ENCODE measurements around the gene SHOC2.
"Not testable (repeated sequence)": the region's sequence is repeated elsewhere in the genome, so short reads cannot be mapped to it uniquely, and the experiment has no call there.

Gene SHOC2

GRCh38 chr10:110910138-110910537 lies 9.3 kb upstream of the SHOC2 start:
- no peaks in the 10 kb centered on the region for H3K36me3 ChIP-seq (ENCODE audit: control insufficient read depth, insufficient read depth, low read length)
- H3K4me3 ChIP-seq (ENCODE audit: low read depth, low read length) = no peak overlapping the region
- no peaks in the 10 kb centered on the region for H3K27me3 ChIP-seq (ENCODE audit: control insufficient read depth, insufficient read depth, low read length)
- H3K4me1 ChIP-seq (ENCODE audit: control insufficient read depth, insufficient read depth, low read length) = peaks cover 4% of the 10 kb centered on the region
- no peak overlapping the region for H3K9ac ChIP-seq (ENCODE audit: low read depth, low read length)
- no peaks in the 10 kb centered on the region for H3K9me3 ChIP-seq (ENCODE audit: control insufficient read depth, insufficient read depth, low read length)

GRCh38 chr10:110912374-110912773 lies 7.0 kb upstream of the SHOC2 start:
- no peaks in the 10 kb centered on the region for H3K9me3 ChIP-seq (ENCODE audit: control insufficient read depth, insufficient read depth, low read length)
- H3K9ac ChIP-seq (ENCODE audit: low read depth, low read length) = no peak overlapping the region
- H3K4me3 ChIP-seq (ENCODE audit: low read depth, low read length) = no peak overlapping the region
- H3K36me3 ChIP-seq (ENCODE audit: control insufficient read depth, insufficient read depth, low read length) = no peaks in the 10 kb centered on the region
- H3K27me3 ChIP-seq (ENCODE audit: control insufficient read depth, insufficient read depth, low read length) = no peaks in the 10 kb centered on the region
- H3K4me1 ChIP-seq (ENCODE audit: control insufficient read depth, insufficient read depth, low read length) = peaks cover 2% of the 10 kb centered on the region

DNA sequence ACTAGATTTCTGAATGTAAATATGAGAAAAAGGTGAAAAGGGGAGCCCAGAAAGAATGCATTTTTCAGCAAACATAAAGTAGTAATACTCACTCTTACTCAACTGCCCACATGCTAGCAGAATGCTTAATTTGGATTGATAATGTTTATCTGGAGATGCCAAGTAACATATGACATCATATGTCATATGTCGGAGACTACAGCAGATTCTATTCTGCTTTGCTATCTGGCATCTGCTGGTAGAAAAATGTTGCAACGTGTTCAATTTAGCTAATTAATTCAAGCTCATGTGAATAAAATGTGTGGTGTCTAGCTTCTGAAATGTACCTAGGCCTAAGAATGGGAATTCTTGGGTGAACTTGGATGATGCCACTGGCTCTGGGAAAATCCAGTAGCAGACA lies 5.0 kb upstream of the SHOC2 start:
- H3K4me3 ChIP-seq (ENCODE audit: low read depth, low read length) = no peak overlapping the region
- H3K9me3 ChIP-seq (ENCODE audit: control insufficient read depth, insufficient read depth, low read length) = no peaks in the 10 kb centered on the region
- H3K27me3 ChIP-seq (ENCODE audit: control insufficient read depth, insufficient read depth, low read length) = no peaks in the 10 kb centered on the region
- no peaks in the 10 kb centered on the region for H3K36me3 ChIP-seq (ENCODE audit: control insufficient read depth, insufficient read depth, low read length)
- H3K9ac ChIP-seq (ENCODE audit: low read depth, low read length) = no peak overlapping the region
- H3K4me1 ChIP-seq (ENCODE audit: control insufficient read depth, insufficient read depth, low read length) = no peaks in the 10 kb centered on the region

GRCh38 chr10:110915035-110915434 lies 4.4 kb upstream of the SHOC2 start:
- Histone ChIP-seq H3K9ac (ENCODE audit: low read depth, low read length) (no peak overlapping the region), H3K36me3 (ENCODE audit: control insufficient read depth, insufficient read depth, low read length) (no peaks in the 10 kb centered on the region), H3K4me1 (ENCODE audit: control insufficient read depth, insufficient read depth, low read length) (no peaks in the 10 kb centered on the region), H3K27me3 (ENCODE audit: control insufficient read depth, insufficient read depth, low read length) (no peaks in the 10 kb centered on the region), H3K4me3 (ENCODE audit: low read depth, low read length) (no peak overlapping the region), H3K9me3 (ENCODE audit: control insufficient read depth, insufficient read depth, low read length) (no peaks in the 10 kb centered on the region)

DNA sequence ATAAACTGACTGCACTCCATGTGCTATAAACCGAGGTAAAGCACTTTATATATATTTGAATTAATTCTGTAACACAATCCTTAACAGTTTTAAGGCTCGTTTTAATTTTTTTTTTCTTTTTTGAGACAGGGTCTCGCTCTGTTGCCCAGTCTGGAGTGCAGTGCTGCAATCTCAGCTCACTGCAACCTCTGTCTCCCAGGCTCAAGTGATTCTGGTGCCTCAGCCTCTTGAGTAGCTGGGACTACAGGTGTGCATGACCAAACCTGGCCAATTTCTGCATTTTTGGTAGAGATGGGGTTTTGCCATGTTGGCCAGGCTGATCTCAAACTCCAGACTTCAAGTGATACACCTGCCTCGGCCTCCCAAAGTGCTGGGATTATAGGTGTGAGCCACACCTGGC lies 3.8 kb upstream of the SHOC2 start:
- H3K27me3 ChIP-seq (ENCODE audit: control insufficient read depth, insufficient read depth, low read length); H3K4me3 ChIP-seq (ENCODE audit: low read depth, low read length); H3K9ac ChIP-seq (ENCODE audit: low read depth, low read length); H3K4me1 ChIP-seq (ENCODE audit: control insufficient read depth, insufficient read depth, low read length); H3K36me3 ChIP-seq (ENCODE audit: control insufficient read depth, insufficient read depth, low read length); H3K9me3 ChIP-seq (ENCODE audit: control insufficient read depth, insufficient read depth, low read length): not testable (repeated sequence)

DNA sequence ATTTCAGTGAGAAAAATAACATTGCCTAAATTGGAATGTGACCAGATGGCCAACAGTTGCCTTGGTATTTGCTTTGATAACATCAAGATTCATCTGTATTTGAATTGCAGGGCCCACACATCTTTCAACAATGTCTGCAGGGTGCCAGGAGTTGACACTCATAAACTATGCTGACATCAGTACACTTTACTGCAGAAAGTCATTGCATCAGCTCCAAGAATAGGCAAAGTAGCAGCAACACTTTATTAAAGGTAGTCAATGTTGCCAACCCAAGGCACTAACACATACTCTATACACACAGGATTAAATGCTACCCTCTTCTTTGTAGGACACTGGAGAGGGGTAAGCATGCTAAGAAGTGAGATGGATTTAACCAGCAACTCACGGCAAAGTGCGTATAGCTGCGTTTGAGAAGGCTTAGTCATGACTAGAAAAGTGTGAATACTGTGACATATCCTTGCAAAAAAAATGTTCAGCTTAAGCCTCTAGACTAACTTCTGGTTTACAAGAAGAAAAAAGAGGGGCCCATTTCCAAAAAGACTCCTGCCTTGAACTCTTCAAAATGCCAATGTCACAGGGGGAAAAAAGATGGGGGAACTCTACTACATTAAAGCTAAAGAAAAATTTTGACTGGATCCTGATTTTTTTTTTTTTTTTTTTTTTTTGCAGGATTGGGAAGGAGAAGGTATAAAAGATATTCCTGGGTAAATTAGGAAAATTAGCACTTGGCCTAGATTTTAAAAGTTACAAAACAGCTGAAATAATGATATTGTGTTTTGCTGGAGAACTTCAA lies 2.7 kb upstream of the SHOC2 start:
- Histone ChIP-seq H3K4me3 (ENCODE audit: low read depth, low read length) (no peak overlapping the region), H3K36me3 (ENCODE audit: control insufficient read depth, insufficient read depth, low read length) (no peaks in the 10 kb centered on the region), H3K9me3 (ENCODE audit: control insufficient read depth, insufficient read depth, low read length) (no peaks in the 10 kb centered on the region), H3K27me3 (ENCODE audit: control insufficient read depth, insufficient read depth, low read length) (no peaks in the 10 kb centered on the region), H3K9ac (ENCODE audit: low read depth, low read length) (no peak overlapping the region), H3K4me1 (ENCODE audit: control insufficient read depth, insufficient read depth, low read length) (peaks cover 2% of the 10 kb centered on the region)

- Histone ChIP-seq H3K36me3 (ENCODE audit: control insufficient read depth, insufficient read depth, low read length) (no peaks in the 10 kb centered on the region), H3K4me1 (ENCODE audit: control insufficient read depth, insufficient read depth, low read length) (peaks cover 5% of the 10 kb centered on the region)
These were observed 1.1 kb upstream of the SHOC2 start for GRCh38 chr10:110918269-110918642.

GRCh38 chr10:110918643-110919348 lies 608 bp upstream of the SHOC2 start, which contains the start of gene BBIP1:
TSS of gene BBIP1 (minus strand) at chr10:110919180. CDS start at chr10:110918157, 1,023 bp downstream.
- H3K27me3 ChIP-seq (ENCODE audit: control insufficient read depth, insufficient read depth, low read length) = no peaks in the 10 kb centered on the region
- H3K9ac ChIP-seq (ENCODE audit: low read depth, low read length) = peak within 1 kb of the TSS; percentile 88
- H3K4me1 ChIP-seq (ENCODE audit: control insufficient read depth, insufficient read depth, low read length) = peaks cover 5% of the 10 kb centered on the region
- H3K9me3 ChIP-seq (ENCODE audit: control insufficient read depth, insufficient read depth, low read length) = no peaks in the 10 kb centered on the region
- peak within 1 kb of the TSS; percentile 100 for H3K4me3 ChIP-seq (ENCODE audit: low read depth, low read length)
- H3K36me3 ChIP-seq (ENCODE audit: control insufficient read depth, insufficient read depth, low read length) = no peaks in the 10 kb centered on the region

More at GRCh38 chr10:110918269-110918642, 1.1 kb upstream of the SHOC2 start:
- Histone ChIP-seq H3K4me3 (ENCODE audit: low read depth, low read length) (peak overlapping the region; percentile 100), H3K27me3 (ENCODE audit: control insufficient read depth, insufficient read depth, low read length) (no peaks in the 10 kb centered on the region), H3K9ac (ENCODE audit: low read depth, low read length) (peak overlapping the region; percentile 88), H3K9me3 (ENCODE audit: control insufficient read depth, insufficient read depth, low read length) (no peaks in the 10 kb centered on the region)

DNA sequence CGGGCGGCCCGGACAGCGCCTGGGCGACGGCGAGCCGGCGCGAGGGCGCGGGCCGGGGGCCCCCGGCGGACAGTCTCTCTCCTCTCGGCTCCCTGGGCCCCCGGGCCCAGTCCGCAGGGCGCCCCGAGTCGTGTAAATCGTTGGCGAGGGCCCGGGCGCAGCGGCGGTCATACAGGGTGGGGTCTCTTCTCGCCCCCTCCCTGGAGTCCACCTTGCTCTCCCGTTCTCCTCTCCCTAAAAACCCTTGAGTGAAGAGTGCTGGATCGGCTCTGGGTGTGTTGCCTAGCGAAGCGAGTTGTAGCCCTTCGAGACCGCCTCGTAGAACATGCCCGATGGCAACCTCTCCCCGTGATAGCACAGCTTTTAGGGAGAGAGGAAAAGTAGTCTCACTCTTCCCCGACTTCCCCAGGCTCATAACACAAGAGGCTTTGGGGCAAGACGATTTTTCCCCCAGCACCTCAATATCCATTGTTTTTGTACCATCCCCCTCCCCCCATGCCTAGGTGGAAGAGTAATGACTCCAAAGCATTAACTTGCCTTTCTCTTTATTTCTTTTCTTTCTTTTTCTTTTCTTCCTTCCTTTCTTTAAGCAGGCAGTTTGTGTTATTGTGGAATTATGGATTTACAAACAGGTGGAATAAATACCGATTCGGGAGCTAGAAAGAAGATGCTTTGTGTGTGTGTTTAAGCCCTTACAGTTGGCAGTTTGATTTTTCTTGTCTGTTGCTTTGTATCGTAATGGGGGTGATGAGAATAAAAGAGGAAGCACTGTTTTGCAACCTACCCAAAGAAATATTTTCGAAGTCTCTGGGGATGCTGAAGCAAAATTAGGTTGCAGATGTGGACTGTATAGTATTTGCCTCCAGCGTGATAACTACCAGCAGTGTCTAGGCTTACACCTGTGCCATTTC lies 822 bp downstream of the SHOC2 start:
- H3K4me3 ChIP-seq (ENCODE audit: low read depth, low read length) = peak overlapping the region; percentile 95
- peaks cover 5% of the 10 kb centered on the region for H3K4me1 ChIP-seq (ENCODE audit: control insufficient read depth, insufficient read depth, low read length)
- no peaks in the 10 kb centered on the region for H3K27me3 ChIP-seq (ENCODE audit: control insufficient read depth, insufficient read depth, low read length)
- no peaks in the 10 kb centered on the region for H3K36me3 ChIP-seq (ENCODE audit: control insufficient read depth, insufficient read depth, low read length)
- no peaks in the 10 kb centered on the region for H3K9me3 ChIP-seq (ENCODE audit: control insufficient read depth, insufficient read depth, low read length)
- peak overlapping the region; percentile 80 for H3K9ac ChIP-seq (ENCODE audit: low read depth, low read length)

GRCh38 chr10:110923856-110924493 lies 4.6 kb downstream of the SHOC2 start:
- Histone ChIP-seq H3K27me3 (ENCODE audit: control insufficient read depth, insufficient read depth, low read length) (no peaks in the 10 kb centered on the region), H3K4me1 (ENCODE audit: control insufficient read depth, insufficient read depth, low read length) (peaks cover 5% of the 10 kb centered on the region), H3K36me3 (ENCODE audit: control insufficient read depth, insufficient read depth, low read length) (no peaks in the 10 kb centered on the region), H3K9me3 (ENCODE audit: control insufficient read depth, insufficient read depth, low read length) (no peaks in the 10 kb centered on the region), H3K4me3 (ENCODE audit: low read depth, low read length) (no peak overlapping the region), H3K9ac (ENCODE audit: low read depth, low read length) (no peak overlapping the region)

- H3K4me3 ChIP-seq (ENCODE audit: low read depth, low read length) = no peak overlapping the region
- no peaks in the 10 kb centered on the region for H3K9me3 ChIP-seq (ENCODE audit: control insufficient read depth, insufficient read depth, low read length)
- H3K4me1 ChIP-seq (ENCODE audit: control insufficient read depth, insufficient read depth, low read length) = peaks cover 11% of the 10 kb centered on the region
- H3K36me3 ChIP-seq (ENCODE audit: control insufficient read depth, insufficient read depth, low read length) = no peaks in the 10 kb centered on the region
- no peak overlapping the region for H3K9ac ChIP-seq (ENCODE audit: low read depth, low read length)
- H3K27me3 ChIP-seq (ENCODE audit: control insufficient read depth, insufficient read depth, low read length) = no peaks in the 10 kb centered on the region
These were observed 8.1 kb downstream of the SHOC2 start for GRCh38 chr10:110927461-110927860.

Measured in iPS-15b (cell line).